GM23338 (cell line): ENCODE results near the gene SPOPL. TPM values are rescaled to one million over a fixed set of nuclear protein-coding genes. Genes with fewer than 3 reads are reported as not detected.

ENCODE experiments used
- ATAC-seq: fragments of 200-7000 bp; cut with Tn5 transposase; 3 replicates; pipeline ENCODE4 v1.9.1; 2020
- DNase-seq: peaks from one replicate; pipeline ENCODE4 v3.0.0-alpha.2; 2015; ENCODE audit warnings: low spot score
- H2AFZ ChIP-seq: fragments of 200-600 bp; sonication (generic); 2 replicates; pipeline ENCODE4 v1.8.0; 2016; ENCODE audit warnings: antibody characterized with exemption, mild to moderate bottlenecking, moderate library complexity
- H3F3A ChIP-seq: fragments of 200-600 bp; sonication (generic); replicated peaks from 2 replicates; pipeline ENCODE4 v1.8.0; 2017; ENCODE audit warnings: antibody characterized with exemption, mixed run types, low read depth
- H3K27ac ChIP-seq: fragments of 200-600 bp; sonication (generic); 2 replicates; pipeline ENCODE4 v1.6.1; 2016; ENCODE audit warnings: low read depth
- H3K27me3 ChIP-seq: fragments of 200-600 bp; sonication (generic); 2 replicates; pipeline ENCODE4 v1.8.0; 2016; ENCODE audit warnings: mild to moderate bottlenecking, mixed run types, moderate library complexity; ENCODE audit not compliant: insufficient read depth
- H3K36me3 ChIP-seq: fragments of 200-600 bp; sonication (generic); 2 replicates; pipeline ENCODE4 v1.8.0; 2016; ENCODE audit warnings: mild to moderate bottlenecking; ENCODE audit not compliant: insufficient read depth
- H3K4me1 ChIP-seq: fragments of 200-600 bp; sonication (generic); 2 replicates; pipeline ENCODE4 v1.8.0; 2016; ENCODE audit warnings: mild to moderate bottlenecking, moderate library complexity; ENCODE audit not compliant: insufficient read depth
- H3K4me2 ChIP-seq: fragments of 200-600 bp; sonication (generic); 2 replicates; pipeline ENCODE4 v1.7.1; 2017; ENCODE audit warnings: mixed run types
- H3K4me3 ChIP-seq: fragments of 200-600 bp; sonication (generic); 2 replicates; pipeline ENCODE4 v1.6.1; 2016; ENCODE audit warnings: mixed run types
- H3K79me2 ChIP-seq: fragments of 200-600 bp; sonication (generic); replicated peaks from 2 replicates; pipeline ENCODE4 v1.8.0; 2017; ENCODE audit warnings: mild to moderate bottlenecking; ENCODE audit not compliant: insufficient read depth
- H3K9me2 ChIP-seq: fragments of 200-600 bp; sonication (generic); 2 replicates; pipeline ENCODE4 v1.8.0; 2017; ENCODE audit not compliant: insufficient read depth
- H4K20me1 ChIP-seq: fragments of 200-600 bp; sonication (generic); replicated peaks from 2 replicates; pipeline ENCODE4 v1.8.0; 2017; ENCODE audit warnings: mild to moderate bottlenecking; ENCODE audit not compliant: insufficient read depth
- H3K27ac Mint-ChIP-seq: 2 replicates; pipeline ENCODE4 v1.8.0; 2020; ENCODE audit warnings: inconsistent platforms, mild to moderate bottlenecking, moderate library complexity, mixed read lengths
- H3K27me3 Mint-ChIP-seq: 3 replicates; pipeline ENCODE4 v1.8.0; 2022; ENCODE audit warnings: low read depth, mild to moderate bottlenecking, moderate library complexity, mixed read lengths, inconsistent platforms; ENCODE audit not compliant: insufficient read depth, poor library complexity
- H3K36me3 Mint-ChIP-seq: 3 replicates; pipeline ENCODE4 v1.8.0; 2021; ENCODE audit warnings: low read depth, mild to moderate bottlenecking, inconsistent platforms, moderate library complexity, mixed read lengths
- H3K4me1 Mint-ChIP-seq: 3 replicates; pipeline ENCODE4 v1.8.0; 2020; ENCODE audit warnings: mild to moderate bottlenecking, inconsistent platforms, mixed read lengths
- H3K4me3 Mint-ChIP-seq: 3 replicates; pipeline ENCODE4 v1.8.0; 2021; ENCODE audit warnings: moderate library complexity, mild to moderate bottlenecking, inconsistent platforms, mixed read lengths
- H3K9me3 Mint-ChIP-seq: 3 replicates; pipeline ENCODE4 v1.8.0; 2020; ENCODE audit warnings: moderate library complexity, mild to moderate bottlenecking, inconsistent platforms, mixed read lengths
- CREB1 ChIP-seq: fragments of 250-450 bp; sonication (Bioruptor Pico); IDR thresholded peaks from 2 replicates; pipeline ENCODE4 v1.5.0; 2020; ENCODE audit warnings: low read depth, mild to moderate bottlenecking, moderate library complexity
- EZH2 ChIP-seq: fragments of 200-600 bp; sonication (generic); IDR thresholded peaks from one replicate; pipeline ENCODE4 v1.8.0; 2017; ENCODE audit warnings: antibody characterized with exemption, mild to moderate bottlenecking, low read depth; ENCODE audit not compliant: unreplicated experiment
- NANOG ChIP-seq: IDR thresholded peaks from 2 replicates; pipeline ENCODE4 v1.6.1; 2016; ENCODE audit warnings: antibody characterized with exemption, borderline replicate concordance
- POLR2AphosphoS5 ChIP-seq: IDR thresholded peaks from 2 replicates; pipeline ENCODE4 v1.6.1; 2016; ENCODE audit warnings: antibody characterized with exemption, low read depth
- STAT1 ChIP-seq: IDR thresholded peaks from one replicate; pipeline ENCODE4 v1.6.1; 2016; ENCODE audit warnings: antibody characterized with exemption; ENCODE audit not compliant: unreplicated experiment
- ZNF114 ChIP-seq: fragments of 250-450 bp; sonication (Bioruptor Pico); IDR thresholded peaks from 2 replicates; pipeline ENCODE4 v1.5.0; 2020; ENCODE audit warnings: mild to moderate bottlenecking, moderate library complexity
- ZNF331 ChIP-seq: fragments of 250-450 bp; sonication (Bioruptor Pico); IDR thresholded peaks from 2 replicates; pipeline ENCODE4 v1.5.0; 2020; ENCODE audit warnings: low read depth, mild to moderate bottlenecking, moderate library complexity
- polyA plus RNA-seq: library from polyadenylated mRNA; unstranded; fragments of >200 nt; fragmentation: Nextera tagmentation; extraction: Ambion mirVana; gene quantifications from 2 replicates; pipeline ENCODE4 v1.2.1, GENCODE V29; 2016
- total RNA-seq: library from RNA; depleted of rRNA; stranded (reverse); fragments of >200 nt; shearing (Covaris generic); gene quantifications from 2 replicates; pipeline ENCODE4 v1.2.3, GENCODE V29; 2014
- TF ChIP-seq, protein P1 (sequence below), 2 experiments: fragments of 200-600 bp in 1 of 2; sonication (generic) in 1 of 2; conservative IDR thresholded peaks; 2 replicates each; pipeline versions ENCODE4 v1.5.1 to v1.6.1; 2016 to 2017; ENCODE audit warnings: antibody characterized with exemption in 2 of 2, low read depth in 2 of 2, mild to moderate bottlenecking in 2 of 2, moderate library complexity in 1 of 2
- TF ChIP-seq, protein P2 (sequence below): IDR thresholded peaks from 2 replicates; pipeline ENCODE4 v1.6.1; 2016; ENCODE audit warnings: antibody characterized with exemption

SPOPL gene
- total and polyA plus RNA-seq, 2 experiments from 2014 or later = 4.5 to 15.4 TPM

- TF ChIP-seq, protein P1, sequence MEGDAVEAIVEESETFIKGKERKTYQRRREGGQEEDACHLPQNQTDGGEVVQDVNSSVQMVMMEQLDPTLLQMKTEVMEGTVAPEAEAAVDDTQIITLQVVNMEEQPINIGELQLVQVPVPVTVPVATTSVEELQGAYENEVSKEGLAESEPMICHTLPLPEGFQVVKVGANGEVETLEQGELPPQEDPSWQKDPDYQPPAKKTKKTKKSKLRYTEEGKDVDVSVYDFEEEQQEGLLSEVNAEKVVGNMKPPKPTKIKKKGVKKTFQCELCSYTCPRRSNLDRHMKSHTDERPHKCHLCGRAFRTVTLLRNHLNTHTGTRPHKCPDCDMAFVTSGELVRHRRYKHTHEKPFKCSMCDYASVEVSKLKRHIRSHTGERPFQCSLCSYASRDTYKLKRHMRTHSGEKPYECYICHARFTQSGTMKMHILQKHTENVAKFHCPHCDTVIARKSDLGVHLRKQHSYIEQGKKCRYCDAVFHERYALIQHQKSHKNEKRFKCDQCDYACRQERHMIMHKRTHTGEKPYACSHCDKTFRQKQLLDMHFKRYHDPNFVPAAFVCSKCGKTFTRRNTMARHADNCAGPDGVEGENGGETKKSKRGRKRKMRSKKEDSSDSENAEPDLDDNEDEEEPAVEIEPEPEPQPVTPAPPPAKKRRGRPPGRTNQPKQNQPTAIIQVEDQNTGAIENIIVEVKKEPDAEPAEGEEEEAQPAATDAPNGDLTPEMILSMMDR (conservative IDR thresholded peaks at IDR 0.05; ENCODE audit: low read depth in 2 of 2) = no peak
- TF ChIP-seq, protein P2, sequence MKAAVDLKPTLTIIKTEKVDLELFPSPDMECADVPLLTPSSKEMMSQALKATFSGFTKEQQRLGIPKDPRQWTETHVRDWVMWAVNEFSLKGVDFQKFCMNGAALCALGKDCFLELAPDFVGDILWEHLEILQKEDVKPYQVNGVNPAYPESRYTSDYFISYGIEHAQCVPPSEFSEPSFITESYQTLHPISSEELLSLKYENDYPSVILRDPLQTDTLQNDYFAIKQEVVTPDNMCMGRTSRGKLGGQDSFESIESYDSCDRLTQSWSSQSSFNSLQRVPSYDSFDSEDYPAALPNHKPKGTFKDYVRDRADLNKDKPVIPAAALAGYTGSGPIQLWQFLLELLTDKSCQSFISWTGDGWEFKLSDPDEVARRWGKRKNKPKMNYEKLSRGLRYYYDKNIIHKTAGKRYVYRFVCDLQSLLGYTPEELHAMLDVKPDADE = no peak
- no peak for TF ChIP-seq POLR2AphosphoS5
Measured at GRCh38 chr2:138554123-138554522, 52.6 kb downstream of the SPOPL start (continued).

DNA sequence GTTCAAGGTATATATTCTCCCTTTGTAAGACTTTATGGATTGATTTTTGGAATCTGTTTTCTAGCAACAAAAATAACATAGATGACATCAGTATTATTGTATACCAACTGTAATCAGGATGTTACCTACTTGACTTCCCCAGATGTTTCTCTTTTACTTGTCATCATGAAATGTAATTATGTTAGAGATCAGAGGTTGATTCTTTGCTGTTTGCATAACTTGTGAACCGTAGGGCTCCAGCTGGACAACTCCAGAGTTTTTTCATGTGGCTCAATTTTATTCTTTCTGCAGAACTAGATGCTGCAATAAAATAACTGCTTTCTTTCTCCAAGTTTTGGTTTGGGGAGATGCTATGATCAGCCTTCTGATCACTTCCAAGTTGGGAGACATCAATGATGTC lies 58.1 kb downstream of the SPOPL start:
- H3K4me1 ChIP-seq = no peaks in the 10 kb centered on the region
- H3K27ac ChIP-seq = no peak overlapping the region
- H4K20me1 ChIP-seq = no peaks in the 10 kb centered on the region
- H3K27ac Mint-ChIP-seq = no peak overlapping the region
- H2AFZ ChIP-seq = no peak overlapping the region
- no peaks in the 10 kb centered on the region for H3K79me2 ChIP-seq
- no peaks in the 10 kb centered on the region for H3K27me3 ChIP-seq
- no peaks in the 10 kb centered on the region for H3K4me1 Mint-ChIP-seq
- no peak for DNase-seq
- H3K4me2 ChIP-seq = no peak overlapping the region
- H3F3A ChIP-seq = no peaks in the 10 kb centered on the region
- H3K36me3 ChIP-seq = no peaks in the 10 kb centered on the region; the same call in 1 of the 2 replicates
- H3K4me3 Mint-ChIP-seq = no peak overlapping the region
- TF ChIP-seq EZH2 = no peak
- ATAC-seq = no peak
- no peak overlapping the region for H3K4me3 ChIP-seq
- no peaks in the 10 kb centered on the region for H3K9me2 ChIP-seq
- H3K27me3 Mint-ChIP-seq = no peaks in the 10 kb centered on the region
- peaks cover 58% of the 10 kb centered on the region for H3K36me3 Mint-ChIP-seq
- H3K9me3 Mint-ChIP-seq = no peaks in the 10 kb centered on the region

DNA sequence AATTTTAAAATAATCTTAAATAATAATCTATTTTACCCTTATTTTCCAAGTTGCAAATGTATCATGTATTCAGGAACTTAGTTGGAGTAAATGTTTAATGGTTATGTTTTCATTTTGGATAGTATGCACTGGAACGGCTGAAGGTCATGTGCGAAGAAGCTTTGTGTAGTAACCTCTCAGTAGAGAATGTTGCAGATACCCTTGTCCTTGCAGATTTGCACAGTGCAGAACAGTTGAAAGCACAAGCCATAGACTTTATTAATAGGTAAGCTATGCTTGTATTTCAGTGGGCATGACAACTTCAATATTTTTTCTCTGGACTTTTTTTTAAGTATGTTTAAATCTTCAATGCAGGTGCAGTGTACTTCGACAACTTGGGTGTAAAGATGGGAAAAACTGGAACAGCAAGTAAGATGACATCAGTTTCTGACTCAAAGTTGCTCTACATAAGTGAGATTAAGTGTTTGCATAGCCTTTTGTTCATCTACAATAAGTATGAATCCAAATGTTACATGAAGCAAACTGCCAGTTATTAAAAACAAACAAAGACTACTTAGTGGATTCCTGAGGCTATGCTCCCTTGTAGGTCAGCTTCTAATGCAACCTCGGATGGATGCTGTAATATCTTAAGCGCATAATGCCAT lies 63.1 kb downstream of the SPOPL start:
- Histone ChIP-seq H2AFZ (no peak overlapping the region), H3K4me3 (no peak overlapping the region), H4K20me1 (no peaks in the 10 kb centered on the region), H3K79me2 (no peaks in the 10 kb centered on the region), H3K27ac (no peak overlapping the region), H3K36me3 (no peaks in the 10 kb centered on the region), H3K4me1 (no peaks in the 10 kb centered on the region), H3F3A (no peaks in the 10 kb centered on the region), H3K4me2 (no peak overlapping the region), H3K27me3 (no peaks in the 10 kb centered on the region), H3K9me2 (no peaks in the 10 kb centered on the region)
- H3K4me1 Mint-ChIP-seq = no peaks in the 10 kb centered on the region
- peaks cover 40% of the 10 kb centered on the region for H3K36me3 Mint-ChIP-seq
- H3K4me3 Mint-ChIP-seq = no peak overlapping the region
- H3K27me3 Mint-ChIP-seq = no peaks in the 10 kb centered on the region
- H3K27ac Mint-ChIP-seq = no peak overlapping the region
- ATAC-seq = no peak
- H3K9me3 Mint-ChIP-seq = no peaks in the 10 kb centered on the region
- DNase-seq = no peak
- TF ChIP-seq, protein P1 (conservative IDR thresholded peaks at IDR 0.05; ENCODE audit: low read depth in 2 of 2) = no peak
- TF ChIP-seq CREB1 (no peak), STAT1 (no peak), ZNF114 (CRISPR knock-in tag) (no peak), EZH2 (no peak), ZNF331 (CRISPR knock-in tag) (no peak), NANOG (no peak)
- TF ChIP-seq, protein P2 = no peak
